Adrenal gland (tissue), 12 donors: Measurements from ENCODE around the gene UBAC1. TPM values are rescaled to one million over a fixed set of nuclear protein-coding genes. Genes with fewer than 3 reads are reported as not detected.
"Not testable (repeated sequence)": the region's sequence is repeated elsewhere in the genome, so short reads cannot be mapped to it uniquely, and the experiment has no call there.

Experiments
- DNase-seq, 7 donors: peaks; one replicate each; pipeline ENCODE4 v3.0.0-alpha.2; 2019 to 2020
- H3K27ac ChIP-seq, 5 donors: fragments of 200-600 bp; sonication (generic) in 4 of 5; 1 replicate in 3 of 5; 2 replicates in 2 of 5; pipeline versions ENCODE4 v1.5.1 to v1.8.0; 2016 to 2020; ENCODE audit warnings: mild to moderate bottlenecking in 1 of 5
- H3K27me3 ChIP-seq: fragments of 200-600 bp; 2 replicates; pipeline ENCODE4 v1.8.0; 2021
- H3K36me3 ChIP-seq, 2 donors: fragments of 200-600 bp; replicated peaks in 1 of 2; 1 replicate in 1 of 2; 2 replicates in 1 of 2; pipeline versions ENCODE4 v1.5.1 to v1.8.0; 2018 to 2022
- H3K4me1 ChIP-seq, 2 donors: fragments of 200-600 bp; replicated peaks in 1 of 2; 1 replicate in 1 of 2; 2 replicates in 1 of 2; pipeline versions ENCODE4 v1.5.1 to v1.8.0; 2018 to 2021
- H3K4me3 ChIP-seq, 4 donors: fragments of 200-600 bp; sonication (generic) in 3 of 4; one replicate each; pipeline ENCODE4 v1.5.1; 2016 to 2018
- H3K9me3 ChIP-seq, 3 donors: fragments of 200-600 bp; sonication (generic) in 1 of 3; replicated peaks in 1 of 3; 1 replicate in 2 of 3; 2 replicates in 1 of 3; pipeline versions ENCODE4 v1.5.1 to v1.8.0; 2016 to 2021
- CTCF ChIP-seq, 6 experiments: fragments of 450-650 bp in 4 of 6; fragments of 200-600 bp in 2 of 6; sonication (generic) in 1 of 6; IDR thresholded peaks; 1 replicate in 5 of 6; 2 replicates in 1 of 6; pipeline versions ENCODE4 v1.5.1 to v1.8.0; 2016 to 2021; ENCODE audit warnings: antibody characterized with exemption in 6 of 6, mild to moderate bottlenecking in 2 of 6, moderate library complexity in 1 of 6
- POLR2A ChIP-seq, 2 donors: fragments of 450-650 bp; IDR thresholded peaks; one replicate each; pipeline ENCODE4 v1.6.1; 2017; ENCODE audit warnings: antibody characterized with exemption in 2 of 2, mild to moderate bottlenecking in 2 of 2, moderate library complexity in 1 of 2
- WGBS, 4 donors: extraction: QIAGEN DNeasy Blood & Tissue Kit in 2 of 4; methylation state at CpG; one replicate each; pipeline versions ENCODE4 v1.1.5 to v1.1.7; 2013 to 2017; 5-methylcytosine and 5-hydroxymethylcytosine counted together
- intact Hi-C, 2 donors: fragments of 100-400 bp; cut with DNase I; formaldehyde crosslinking; loops; one replicate each; pipeline versions ENCODE4 v1.14.1 to v1.15.0; 2022 to 2023
- polyA plus RNA-seq, 3 donors: library from polyadenylated mRNA; stranded (reverse); fragments of 200-250 nt in 2 of 3; fragments of 350-450 nt in 1 of 3; fragmentation: Illumina TruSeq in 1 of 3; extraction: RNeasy Lipid Tissue Mini Kit (QIAGEN cat#74804) in 1 of 3; gene quantifications; one replicate each; pipeline ENCODE4 v1.2.3, GENCODE V29; 2013 to 2014
- total RNA-seq, 9 donors: library from RNA; depleted of rRNA in 4 of 9; stranded (reverse); fragments of >200 nt in 4 of 9; fragments of 120-200 nt in 1 of 9; fragmentation: NEBNext Ultra II Directional in 1 of 9; extraction: Animal tissue kit (Norgen Biotek cat#: 25700) in 1 of 9; gene quantifications; one replicate each; pipeline versions ENCODE4 v1.1.0 to v1.2.4, GENCODE V29; 2013 to 2023
- donor health status: healthy with polysubstance abuse.
- donor health status: Bipolar disorder and iron deficiency.
- donor health status: DM: yes; HTN: yes; CAD: no.
- donor health status: DM: no; HTN: no; CAD: no.
- donor health status: DM: no; HTN: no; CAD: no.
- donor health status: DM: yes; HTN: yes; CAD: no.

Gene UBAC1
- total and polyA plus RNA-seq, 12 donors: 20.2 to 63.3 (median 37.9) TPM

DNA sequence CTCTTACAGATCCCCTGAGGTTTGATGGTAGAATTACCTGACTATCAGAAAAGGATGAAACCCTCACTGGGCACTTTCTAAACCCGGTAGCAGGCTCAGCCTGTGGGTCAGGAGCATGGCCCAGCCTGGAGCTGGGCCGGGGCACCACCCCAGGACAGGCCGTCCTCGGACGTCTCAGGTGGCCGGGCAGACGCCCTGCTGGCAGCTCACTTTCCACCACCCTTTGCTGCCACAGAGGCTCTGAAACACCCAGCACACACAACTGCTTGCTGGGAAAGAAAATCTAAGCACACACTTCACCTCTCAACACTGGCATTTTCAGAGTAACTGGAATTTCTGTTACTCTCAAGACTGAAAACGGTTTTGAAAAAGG, 4.4 kb downstream of the UBAC1 start:
- H3K36me3 ChIP-seq: peaks cover 0 to 25% of the 10 kb centered on the region in 2 donors
- no peaks in the 10 kb centered on the region for H3K27me3 ChIP-seq
- no peak for TF ChIP-seq POLR2A (IDR thresholded peaks at IDR 0.05)
- no peak for TF ChIP-seq CTCF (IDR thresholded peaks at IDR 0.05)
- H3K4me3 ChIP-seq: no peak overlapping the region
- DNase-seq: no peak
- H3K27ac ChIP-seq: no peak overlapping the region
- 93 to 97% (median 96%) methylated on average over 7 to 8 of the region's 8 CpGs for WGBS, 4 donors
- H3K9me3 ChIP-seq: no peaks in the 10 kb centered on the region
- intact Hi-C loops: loop anchor here in 1 of 2 donors (5.0 kb wide), 1 partner anchor 89 kb away; no protein-coding TSS in a partner anchor
- peaks cover 6 to 13% of the 10 kb centered on the region in 2 donors for H3K4me1 ChIP-seq

GRCh38 chr9:135955934-135956801, 5.0 kb downstream of the UBAC1 start:
- Histone ChIP-seq H3K36me3 (peaks cover 0 to 29% of the 10 kb centered on the region in 2 donors), H3K27ac (no peak overlapping the region), H3K4me3 (no peak overlapping the region), H3K27me3 (no peaks in the 10 kb centered on the region), H3K9me3 (no peaks in the 10 kb centered on the region), H3K4me1 (peaks cover 6 to 13% of the 10 kb centered on the region in 2 donors)
- 84 to 91% (median 89%) methylated on average over 27 to 32 of the region's 32 CpGs for WGBS, 4 donors
- intact Hi-C loops: loop anchor here in 1 of 2 donors (5.0 kb wide), 1 partner anchor 89 kb away; no protein-coding TSS in a partner anchor
- no peak for TF ChIP-seq CTCF (IDR thresholded peaks at IDR 0.05)
- no peak for TF ChIP-seq POLR2A (IDR thresholded peaks at IDR 0.05)
- DNase-seq: no peak

DNA sequence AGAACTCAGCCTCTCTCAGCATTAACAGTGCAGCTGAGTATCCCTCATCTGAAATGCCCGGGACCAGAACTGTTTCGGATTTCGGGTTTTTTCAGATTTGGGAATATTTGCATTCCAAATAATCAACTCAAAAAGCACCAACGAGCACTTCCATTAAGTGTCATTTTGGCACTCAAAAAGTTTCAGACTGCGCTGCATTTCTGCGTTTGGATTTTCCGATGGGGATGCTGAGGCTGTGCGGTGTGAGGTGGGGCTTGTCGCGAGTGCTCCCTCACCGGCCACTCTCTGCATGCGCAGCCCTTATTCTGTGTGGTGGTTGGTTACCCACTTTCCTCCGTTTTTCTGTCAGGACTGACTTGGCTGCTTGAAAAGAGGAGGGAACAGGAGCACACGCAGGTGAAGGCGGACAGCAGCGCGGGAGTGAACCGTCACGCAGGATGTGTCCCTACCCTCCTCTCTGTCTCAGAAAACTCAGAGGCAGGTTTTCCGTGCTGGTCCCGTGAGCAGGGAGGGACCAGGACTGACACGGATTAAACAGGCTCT, 8.4 kb downstream of the UBAC1 start:
- H3K9me3 ChIP-seq: no peaks in the 10 kb centered on the region
- TF ChIP-seq POLR2A (IDR thresholded peaks at IDR 0.05) (no peak), CTCF (IDR thresholded peaks at IDR 0.05) (no peak)
- H3K27me3 ChIP-seq: no peaks in the 10 kb centered on the region
- no peak overlapping the region for H3K27ac ChIP-seq
- H3K4me1 ChIP-seq: no peaks in the 10 kb centered on the region
- H3K4me3 ChIP-seq: no peak overlapping the region
- intact Hi-C loops: no loop called here
- no peak for DNase-seq
- 92 to 97% (median 94%) methylated on average over 22 of the region's 22 CpGs for WGBS, 4 donors
- H3K36me3 ChIP-seq: peaks cover 0 to 30% of the 10 kb centered on the region in 2 donors

GRCh38 chr9:135951889-135952663, 9.1 kb downstream of the UBAC1 start:
- no peak overlapping the region for H3K4me3 ChIP-seq
- no peaks in the 10 kb centered on the region for H3K4me1 ChIP-seq
- 71 to 86% (median 80%) methylated on average over 15 to 18 of the region's 18 CpGs for WGBS, 4 donors
- intact Hi-C loops: no loop called here
- TF ChIP-seq POLR2A (IDR thresholded peaks at IDR 0.05): no peak
- no peak for TF ChIP-seq CTCF (IDR thresholded peaks at IDR 0.05)
- peaks cover 0 to 35% of the 10 kb centered on the region in 2 donors for H3K36me3 ChIP-seq
- H3K27ac ChIP-seq: no peak overlapping the region
- no peaks in the 10 kb centered on the region for H3K9me3 ChIP-seq
- DNase-seq: peak in 1 of 7 donors; percentile 45
- H3K27me3 ChIP-seq: no peaks in the 10 kb centered on the region

GRCh38 chr9:135951310-135951709, 9.9 kb downstream of the UBAC1 start:
- peaks cover 0 to 42% of the 10 kb centered on the region in 2 donors for H3K36me3 ChIP-seq

DNA sequence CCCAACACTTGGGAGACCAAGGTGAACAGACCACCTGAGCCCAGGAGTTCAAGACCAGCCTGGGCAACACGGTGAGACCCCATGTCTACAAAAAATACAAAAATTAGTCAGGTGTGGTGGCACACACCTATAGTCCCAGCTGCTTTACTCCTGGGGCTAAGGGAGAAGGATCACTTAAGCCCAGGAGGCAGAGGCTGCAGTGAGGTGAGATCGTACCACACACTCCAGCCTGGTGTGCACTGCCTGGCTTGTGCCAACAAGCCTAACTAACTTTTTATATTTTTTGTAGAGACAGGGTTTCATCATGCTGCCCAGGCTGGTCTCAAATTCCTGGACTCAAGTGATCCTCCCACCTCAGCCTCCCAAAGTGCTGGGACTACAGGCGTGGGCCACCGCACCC, 10.3 kb downstream of the UBAC1 start:
- H3K4me1 ChIP-seq, H3K27ac ChIP-seq, intact Hi-C loops, H3K27me3 ChIP-seq, H3K4me3 ChIP-seq, H3K9me3 ChIP-seq, DNase-seq: not testable (repeated sequence)
- 97 to 99% (median 99%) methylated on average over 4 of the region's 4 CpGs for WGBS, 4 donors
- H3K36me3 ChIP-seq: peaks cover 0 to 47% of the 10 kb centered on the region in 2 donors

More at GRCh38 chr9:135951310-135951709, 9.9 kb downstream of the UBAC1 start:
- H3K27ac ChIP-seq, H3K4me3 ChIP-seq, H3K9me3 ChIP-seq, H3K4me1 ChIP-seq, H3K27me3 ChIP-seq, intact Hi-C loops, DNase-seq: not testable (repeated sequence)
- WGBS, 4 donors: 92 to 96% (median 95%) methylated on average over 8 of the region's 8 CpGs
